ENCODE measurements around the gene NRSN2. TPM values are rescaled to one million over a fixed set of nuclear protein-coding genes. Genes with fewer than 3 reads are reported as not detected.

The NRSN2 gene
- total RNA-seq, 2 donors from 2014 or later = 9.4 to 10.0 TPM

DNA sequence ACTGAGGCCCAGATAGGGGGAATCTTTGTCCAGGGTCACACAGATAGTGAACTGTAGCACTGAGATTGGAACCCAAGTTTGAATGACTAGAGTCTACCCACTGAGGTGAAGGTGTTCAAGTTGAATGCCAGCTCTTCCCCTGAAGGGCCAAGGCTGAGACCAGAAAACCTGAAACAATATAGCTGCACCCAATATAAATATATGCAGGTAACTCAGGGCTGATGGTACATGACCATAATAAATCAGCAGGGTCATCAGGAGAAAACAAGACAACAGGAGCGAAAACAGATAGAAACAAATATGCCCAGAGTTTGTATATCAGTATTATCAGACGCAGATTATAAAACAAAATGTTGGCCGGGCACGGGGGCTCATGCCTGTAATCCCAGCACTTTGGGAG is 57.2 kb downstream of the NRSN2 start:
- intact Hi-C loops (cut with DNase I, micrococcal nuclease) = no loop called here
- DNase-seq (no peak), ATAC-seq (no peak)

Other genes with a start within 250 kb of the NRSN2 start
- gene DEFB126, start 204.5 kb upstream of the NRSN2 start, total RNA-seq = not detected
- not detected for gene DEFB127, start 189.7 kb upstream of the NRSN2 start, total RNA-seq
- not detected for gene DEFB128, start 157.4 kb upstream of the NRSN2 start, total RNA-seq
- gene DEFB129, start 119.9 kb upstream of the NRSN2 start, total RNA-seq = not detected
- gene DEFB132, start 89.4 kb upstream of the NRSN2 start, total RNA-seq = not detected
- 10 to 100 TPM; 10.1 to 13.1 TPM for gene C20orf96, start 56.4 kb upstream of the NRSN2 start, total RNA-seq
- 10 to 100 TPM; 10.2 to 13.0 TPM for gene ZCCHC3, start 49.5 kb upstream of the NRSN2 start, total RNA-seq
- 1 to 10 TPM; 3.8 to 5.6 TPM for gene SOX12, start 21.6 kb upstream of the NRSN2 start, total RNA-seq
- 10 to 100 TPM in 1 of 2 donors, 1 to 10 TPM in 1; 6.4 to 16.7 TPM for gene TRIB3, start 33.6 kb downstream of the NRSN2 start, total RNA-seq
- 100 to 1,000 TPM; 103 to 134 TPM for gene RBCK1, start 61.2 kb downstream of the NRSN2 start, total RNA-seq
- 10 to 100 TPM; 29.0 to 32.3 TPM for gene TBC1D20, start 115.4 kb downstream of the NRSN2 start, total RNA-seq
- gene CSNK2A1, start 196.7 kb downstream of the NRSN2 start, total RNA-seq = 100 to 1,000 TPM; 106 to 117 TPM

Measured in left colon (tissue), 2 donors.